Kidney (tissue), 14 donors: ENCODE measurements around the gene MYO10. TPM values are rescaled to one million over a fixed set of nuclear protein-coding genes. Genes with fewer than 3 reads are reported as not detected.

ENCODE experiments used
- DNase-seq, 5 donors: peaks; one replicate each; pipeline ENCODE4 v3.0.0-alpha.2; 2013 to 2020
- FAIRE-seq: peaks from 2 replicates; lab custom pipeline; 2012; peaks lifted over from hg19 to GRCh38; lab: Jason Lieb, UNC
- H3K27ac ChIP-seq, 2 donors: one replicate each; pipeline ENCODE4 v1.7.0; 2013; ENCODE audit warnings: low read depth in 2 of 2, low read length in 2 of 2, inconsistent platforms in 1 of 2
- H3K27me3 ChIP-seq: one replicate; pipeline ENCODE4 v1.7.1; 2013; ENCODE audit warnings: low read length, inconsistent platforms; ENCODE audit not compliant: control insufficient read depth, insufficient read depth
- H3K36me3 ChIP-seq, 3 donors: one replicate each; pipeline versions ENCODE4 v1.7.0 to v1.7.1; 2013; ENCODE audit warnings: low read length in 3 of 3, control low read depth in 1 of 3, inconsistent platforms in 1 of 3; ENCODE audit not compliant: insufficient read depth in 3 of 3, control insufficient read depth in 2 of 3
- H3K4me1 ChIP-seq, 3 donors: one replicate each; pipeline versions ENCODE4 v1.7.0 to v1.7.1; 2013; ENCODE audit warnings: low read length in 3 of 3, inconsistent platforms in 1 of 3, low read depth in 1 of 3; ENCODE audit not compliant: control insufficient read depth in 2 of 3, insufficient read depth in 2 of 3
- H3K4me3 ChIP-seq, 3 donors: one replicate each; pipeline versions ENCODE4 v1.7.0 to v1.8.1; 2013; ENCODE audit warnings: low read length in 3 of 3, control low read depth in 1 of 3, inconsistent platforms in 1 of 3
- H3K9ac ChIP-seq, 3 donors: one replicate each; pipeline versions ENCODE4 v1.7.0 to v1.7.1; 2013; ENCODE audit warnings: low read length in 3 of 3, control low read depth in 1 of 3, inconsistent platforms in 1 of 3
- H3K9me3 ChIP-seq, 3 donors: one replicate each; pipeline versions ENCODE4 v1.7.0 to v1.7.1; 2013; ENCODE audit warnings: low read length in 3 of 3, control low read depth in 1 of 3, inconsistent platforms in 1 of 3; ENCODE audit not compliant: control insufficient read depth in 2 of 3, insufficient read depth in 1 of 3
- CTCF ChIP-seq: IDR thresholded peaks from 3 replicates; pipeline ENCODE4 v1.5.1; 2012; ENCODE audit warnings: mild to moderate bottlenecking, moderate library complexity, borderline replicate concordance; ENCODE audit not compliant: insufficient read depth; ENCODE audit errors: extremely low read depth
- intact Hi-C: fragments of 100-400 bp; cut with DNase I; formaldehyde crosslinking; loops from one replicate; pipeline ENCODE4 v1.11.1; 2022
- polyA plus RNA-seq: library from polyadenylated mRNA; stranded (reverse); fragments of 350-450 nt; fragmentation: Illumina TruSeq; extraction: RNeasy Lipid Tissue Mini Kit (QIAGEN cat#74804); gene quantifications from one replicate; pipeline ENCODE4 v1.2.3, GENCODE V29; 2014; ENCODE audit warnings: low read depth, low replicate concordance; ENCODE audit not compliant: insufficient read depth
- total RNA-seq: library from RNA; stranded (reverse); fragmentation: NEBNext Ultra II Directional; extraction: Animal tissue kit (Norgen Biotek cat#: 25700); gene quantifications from one replicate; pipeline ENCODE4 v1.2.1, GENCODE V29; 2021
- donor health status: control.
- donor health status: control.
- donor health status: control.
- donor health status: control.
- donor health status: control.
- donor health status: DM: yes; HTN: yes; CAD: no.
- donor health status: Normal renal cell carcinoma (clear cell type).

Gene MYO10
- total and polyA plus RNA-seq, 2 donors from 2014 or later, result 7.6 to 52.4 TPM

GRCh38 chr5:16926417-16926816, 9.7 kb downstream of the MYO10 start:
- H3K27me3 ChIP-seq, result no peaks in the 10 kb centered on the region
- FAIRE-seq (no peak), DNase-seq (no peak)
- H3K36me3 ChIP-seq, result no peaks in the 10 kb centered on the region
- no peaks in the 10 kb centered on the region for H3K9me3 ChIP-seq
- intact Hi-C loops, result no loop called here
- no peak for TF ChIP-seq CTCF
- H3K9ac ChIP-seq, result no peak overlapping the region
- peaks cover under 1 to 6% (median 5%) of the 10 kb centered on the region in 3 donors for H3K4me1 ChIP-seq
- H3K27ac ChIP-seq, result no peak overlapping the region
- H3K4me3 ChIP-seq, result no peak overlapping the region

GRCh38 chr5:16924206-16924605, 11.9 kb downstream of the MYO10 start:
- Histone ChIP-seq H3K9ac (no peak overlapping the region), H3K36me3 (no peaks in the 10 kb centered on the region), H3K4me1 (peaks cover 0 to 4% (median 0%) of the 10 kb centered on the region in 3 donors), H3K9me3 (no peaks in the 10 kb centered on the region), H3K4me3 (no peak overlapping the region), H3K27me3 (no peaks in the 10 kb centered on the region), H3K27ac (no peak overlapping the region)
- intact Hi-C loops, result no loop called here
- no peak for TF ChIP-seq CTCF
- FAIRE-seq (no peak), DNase-seq (no peak)

GRCh38 chr5:16922430-16922829, 13.7 kb downstream of the MYO10 start:
- H3K9me3 ChIP-seq, result no peaks in the 10 kb centered on the region
- no peaks in the 10 kb centered on the region for H3K36me3 ChIP-seq
- H3K27me3 ChIP-seq, result no peaks in the 10 kb centered on the region
- H3K27ac ChIP-seq, result no peak overlapping the region
- no peak overlapping the region for H3K4me3 ChIP-seq
- intact Hi-C loops, result no loop called here
- no peak for FAIRE-seq
- H3K9ac ChIP-seq, result no peak overlapping the region
- H3K4me1 ChIP-seq, result peaks cover 0 to 4% (median 0%) of the 10 kb centered on the region in 3 donors
- no peak for TF ChIP-seq CTCF
- DNase-seq, result no peak

- FAIRE-seq, result no peak
- no peak overlapping the region for H3K9ac ChIP-seq
- H3K36me3 ChIP-seq, result no peaks in the 10 kb centered on the region
- peaks cover 0 to 4% (median 0%) of the 10 kb centered on the region in 3 donors for H3K4me1 ChIP-seq
- TF ChIP-seq CTCF, result no peak
- H3K4me3 ChIP-seq, result no peak overlapping the region
- DNase-seq, result peak in 3 of 5 donors; percentile 54 to 91 (median 80)
- no peak overlapping the region for H3K27ac ChIP-seq
- no peaks in the 10 kb centered on the region for H3K27me3 ChIP-seq
- no peaks in the 10 kb centered on the region for H3K9me3 ChIP-seq
- intact Hi-C loops, result no loop called here
Observed at GRCh38 chr5:16921211-16921610, 14.9 kb downstream of the MYO10 start.
